Measurements from ENCODE around the gene PRUNE2.
"Not testable (repeated sequence)": the region's sequence is repeated elsewhere in the genome, so short reads cannot be mapped to it uniquely, and the experiment has no call there.

Gene PRUNE2

DNA sequence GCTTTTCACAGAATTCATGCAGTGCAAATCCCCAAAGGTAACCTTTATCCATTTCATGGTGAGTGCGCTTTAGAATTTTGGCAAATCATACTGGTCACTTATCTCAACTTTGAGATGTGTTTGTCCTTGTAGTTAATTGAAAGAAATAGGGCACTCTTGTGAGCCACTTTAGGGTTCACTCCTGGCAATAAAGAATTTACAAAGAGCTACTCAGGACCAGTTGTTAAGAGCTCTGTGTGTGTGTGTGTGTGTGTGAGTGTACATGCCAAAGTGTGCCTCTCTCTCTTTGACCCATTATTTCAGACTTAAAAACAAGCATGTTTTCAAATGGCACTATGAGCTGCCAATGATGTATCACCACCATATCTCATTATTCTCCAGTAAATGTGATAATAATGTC, 120.4 kb downstream of the PRUNE2 start:
- no peak for DNase-seq

GRCh38 chr9:76784881-76785280, 121.0 kb downstream of the PRUNE2 start:
- no peak for DNase-seq

DNA sequence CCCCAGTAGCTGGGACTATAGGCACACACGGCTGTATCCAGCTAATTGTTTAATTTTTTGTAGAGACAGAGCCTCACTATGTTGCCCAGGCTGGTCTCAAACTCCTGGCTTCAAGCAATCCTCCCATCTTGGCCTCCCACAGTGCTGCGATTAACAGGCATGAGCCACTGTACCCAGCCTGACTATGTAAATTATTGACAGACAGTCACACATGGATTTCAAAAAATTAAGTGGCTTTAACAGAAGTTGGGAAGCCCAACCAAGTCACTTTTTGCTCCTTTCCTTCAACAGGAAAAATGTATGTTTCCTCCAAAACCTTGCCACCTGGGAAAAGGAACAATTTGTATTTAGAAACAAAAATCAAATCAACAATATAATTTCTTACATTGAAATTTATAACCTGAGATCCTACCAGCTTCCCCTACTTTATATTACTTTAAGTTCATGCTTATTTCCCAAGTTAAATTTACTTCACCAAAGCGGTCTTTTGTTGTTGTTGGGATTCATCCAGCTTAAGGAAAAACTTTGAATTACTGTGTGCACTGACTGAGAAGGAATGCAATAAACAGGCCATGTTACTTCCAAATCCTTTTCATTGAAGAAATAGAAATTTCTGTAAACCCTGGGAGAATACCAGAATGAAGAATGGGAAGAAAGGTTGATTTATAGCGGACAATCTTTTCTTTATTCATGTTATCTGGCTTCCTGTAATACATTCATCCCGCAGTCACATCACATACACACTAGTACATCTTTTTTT, 133.0 kb downstream of the PRUNE2 start:
- DNase-seq: no peak

- DNase-seq: no peak
Observed at GRCh38 chr9:76766126-76766525, 139.8 kb downstream of the PRUNE2 start.

GRCh38 chr9:76764138-76764537, 141.8 kb downstream of the PRUNE2 start, which contains the start of gene PCA3:
Gene PCA3 (plus strand): TSS chr9:76764438.
- no peak for DNase-seq

DNA sequence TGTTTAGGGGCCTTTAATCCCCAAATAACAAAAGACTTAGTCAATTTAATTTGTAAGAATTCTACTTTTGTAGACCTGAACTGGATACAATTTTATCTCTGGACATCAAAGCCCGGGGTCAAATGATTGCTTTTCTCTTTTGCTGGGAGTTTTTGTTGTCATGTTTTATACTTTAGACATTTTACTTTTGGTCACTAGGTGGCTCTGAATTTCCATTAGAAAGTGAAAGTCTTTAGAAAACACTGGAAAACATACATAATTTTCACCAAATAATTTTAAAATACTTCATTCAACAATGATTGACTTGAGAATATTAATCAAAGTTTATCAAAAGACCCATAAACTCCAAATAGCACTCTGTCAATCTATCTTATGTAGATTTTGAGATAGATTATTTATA, 144.5 kb downstream of the PRUNE2 start:
- peak in 1 of 2 experiments; percentile 19 for DNase-seq

DNA sequence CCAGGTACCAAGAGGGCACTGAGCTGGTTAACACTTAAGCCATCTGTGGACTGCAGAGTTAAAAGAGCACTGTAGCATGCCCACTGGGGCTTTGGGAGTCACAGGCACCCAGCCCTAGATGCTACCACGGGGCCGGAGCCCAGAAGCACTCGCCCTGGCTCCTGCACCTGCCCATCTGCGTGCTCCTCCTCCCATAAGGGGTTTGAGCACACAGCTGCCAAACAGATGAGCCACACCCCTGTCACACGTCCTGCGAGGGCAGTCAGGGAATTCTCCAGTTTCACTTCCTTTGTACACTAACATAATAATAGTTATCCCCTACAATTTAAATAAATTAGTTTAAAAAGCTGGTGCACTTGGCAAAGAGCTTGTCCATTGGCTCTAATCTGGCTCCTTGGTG, 146.2 kb downstream of the PRUNE2 start:
- no peak for DNase-seq

GRCh38 chr9:76758476-76758875, 147.4 kb downstream of the PRUNE2 start:
- no peak for DNase-seq

DNA sequence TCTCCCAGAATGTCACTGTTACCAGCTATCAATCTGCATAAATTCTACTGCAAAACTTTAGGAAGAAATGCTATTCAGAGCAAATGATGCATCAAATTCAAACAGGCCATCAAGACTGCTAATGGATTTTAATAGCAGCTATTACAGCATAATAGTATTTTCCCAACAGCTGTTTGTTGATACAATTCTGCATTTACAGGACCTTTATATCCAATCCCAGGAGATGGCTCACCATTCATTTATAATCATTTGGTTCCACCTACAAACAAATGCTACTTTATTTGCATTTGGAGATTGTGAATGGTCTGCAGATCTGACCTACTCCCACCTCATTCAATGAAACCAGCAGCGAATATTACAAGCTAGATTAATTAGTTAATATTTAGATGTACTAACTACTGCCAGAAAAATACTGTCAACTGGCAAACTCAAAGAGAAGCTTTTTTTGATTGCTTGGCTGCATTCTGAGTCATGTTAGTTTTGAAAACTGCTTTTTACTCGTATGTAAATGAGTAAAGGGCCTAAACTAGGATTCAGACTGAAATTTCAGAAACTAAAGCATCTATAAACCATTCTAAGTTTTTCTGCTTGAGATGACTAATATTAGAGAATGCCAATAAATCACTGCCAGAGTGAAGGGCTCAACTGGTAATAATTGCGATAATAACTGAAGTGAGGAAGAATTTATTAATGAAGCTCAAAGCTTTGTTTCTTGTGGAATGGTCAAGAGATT, 148.8 kb downstream of the PRUNE2 start:
- DNase-seq: no peak

DNA sequence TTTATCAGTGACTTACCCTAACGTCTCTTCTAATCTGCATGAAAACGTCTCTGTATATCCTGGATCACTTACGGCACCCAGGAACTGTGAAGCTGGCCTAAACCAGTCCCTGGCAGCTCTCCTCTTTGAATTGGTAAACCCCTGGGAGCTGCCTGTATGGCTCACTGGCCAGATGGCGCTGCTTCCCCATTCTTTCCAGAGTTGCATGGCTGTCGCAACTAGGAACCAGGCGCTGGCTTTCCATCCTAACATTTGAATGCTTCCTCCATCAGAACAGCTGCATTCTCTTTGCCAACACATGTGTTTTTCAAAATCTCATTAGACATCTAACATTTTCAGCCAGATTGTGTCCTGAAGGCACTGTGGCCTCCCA, 149.7 kb downstream of the PRUNE2 start:
- peak; percentile 49 to 55 for DNase-seq

DNA sequence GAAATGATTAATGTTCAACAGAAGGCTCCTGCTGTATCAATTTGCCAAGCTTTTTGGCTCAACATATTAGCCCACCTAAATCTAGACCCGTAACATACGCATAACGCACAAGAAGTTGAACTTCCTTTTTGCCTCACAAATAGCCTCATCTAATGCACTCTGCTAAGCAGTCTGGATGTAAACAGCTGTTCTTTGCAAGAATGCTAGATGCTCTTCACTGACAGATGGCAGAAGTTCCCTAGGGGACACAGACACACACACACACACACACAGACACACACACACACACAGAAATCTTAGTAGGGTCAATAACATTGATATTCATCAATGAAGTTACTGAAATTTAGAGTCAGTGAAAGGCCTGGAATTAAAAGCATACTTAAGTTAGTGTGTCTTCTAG, 154.9 kb downstream of the PRUNE2 start:
- DNase-seq: no peak

GRCh38 chr9:76744336-76744735, 161.6 kb downstream of the PRUNE2 start:
- DNase-seq: no peak

- no peak for DNase-seq
Observed at GRCh38 chr9:76743931-76744330, 162.0 kb downstream of the PRUNE2 start.

DNA sequence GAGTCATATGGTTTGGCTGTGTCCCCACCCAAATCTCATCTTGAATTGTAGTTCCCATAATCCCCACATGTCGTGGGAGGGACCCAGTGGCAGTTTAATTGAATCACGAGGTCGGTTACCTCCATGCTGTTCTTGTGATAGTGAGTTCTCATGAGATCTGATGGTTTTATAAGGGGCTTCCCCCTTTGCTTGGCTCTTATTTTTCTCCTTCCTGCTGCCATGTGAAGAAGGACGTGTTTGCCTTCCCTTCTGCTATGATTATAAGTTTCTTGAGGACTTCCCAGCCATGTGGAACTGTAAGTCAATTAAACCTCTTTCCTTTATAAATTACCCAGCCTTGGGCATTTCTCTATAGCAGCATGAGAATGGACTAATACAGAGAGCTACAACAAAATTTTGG, 163.0 kb downstream of the PRUNE2 start:
- DNase-seq: not testable (repeated sequence)

GRCh38 chr9:76741524-76741923, 164.4 kb downstream of the PRUNE2 start:
- no peak for DNase-seq

DNA sequence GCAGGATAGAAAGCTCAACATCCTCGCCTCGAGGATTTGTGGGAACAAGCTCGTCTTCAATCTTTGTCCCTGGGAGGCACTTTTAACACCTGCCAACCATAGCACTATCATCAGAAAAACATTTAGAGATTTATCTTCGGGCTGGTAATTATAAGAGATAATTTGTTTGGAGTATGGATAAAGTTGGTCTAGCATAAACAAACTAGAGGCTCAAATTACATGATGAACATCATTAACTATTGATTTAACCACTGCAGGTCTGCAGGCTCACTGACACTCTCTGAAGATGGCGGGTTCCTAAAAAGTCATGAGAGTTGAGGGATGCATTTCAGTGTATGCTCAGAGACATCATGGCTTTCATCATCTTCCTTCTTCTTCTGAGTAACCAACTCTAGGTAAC, 167.5 kb downstream of the PRUNE2 start:
- no peak for DNase-seq

- DNase-seq: no peak
Observed at GRCh38 chr9:76737154-76737902, 168.6 kb downstream of the PRUNE2 start.

DNA sequence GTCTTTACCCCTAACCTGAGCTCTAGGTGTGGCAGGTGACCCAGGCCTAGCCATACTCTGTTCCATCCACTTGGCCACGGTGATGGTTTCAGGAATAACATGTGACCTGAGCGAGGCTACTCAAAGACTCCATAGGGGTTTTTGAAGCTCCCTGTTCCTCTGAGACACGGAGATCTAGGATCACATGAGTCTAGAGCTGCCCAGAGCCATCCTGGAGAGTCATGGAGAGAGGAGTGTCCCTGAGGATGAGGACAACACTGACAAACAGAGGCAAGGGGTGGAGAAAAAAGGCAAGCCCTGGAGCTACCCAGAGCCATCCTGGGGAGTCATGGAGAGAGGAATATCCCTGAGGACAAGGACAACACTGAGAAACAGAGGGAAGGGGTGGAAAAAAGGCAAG, 171.2 kb downstream of the PRUNE2 start:
- no peak for DNase-seq

- DNase-seq: no peak
Observed at GRCh38 chr9:76733096-76733495, 172.8 kb downstream of the PRUNE2 start.

DNA sequence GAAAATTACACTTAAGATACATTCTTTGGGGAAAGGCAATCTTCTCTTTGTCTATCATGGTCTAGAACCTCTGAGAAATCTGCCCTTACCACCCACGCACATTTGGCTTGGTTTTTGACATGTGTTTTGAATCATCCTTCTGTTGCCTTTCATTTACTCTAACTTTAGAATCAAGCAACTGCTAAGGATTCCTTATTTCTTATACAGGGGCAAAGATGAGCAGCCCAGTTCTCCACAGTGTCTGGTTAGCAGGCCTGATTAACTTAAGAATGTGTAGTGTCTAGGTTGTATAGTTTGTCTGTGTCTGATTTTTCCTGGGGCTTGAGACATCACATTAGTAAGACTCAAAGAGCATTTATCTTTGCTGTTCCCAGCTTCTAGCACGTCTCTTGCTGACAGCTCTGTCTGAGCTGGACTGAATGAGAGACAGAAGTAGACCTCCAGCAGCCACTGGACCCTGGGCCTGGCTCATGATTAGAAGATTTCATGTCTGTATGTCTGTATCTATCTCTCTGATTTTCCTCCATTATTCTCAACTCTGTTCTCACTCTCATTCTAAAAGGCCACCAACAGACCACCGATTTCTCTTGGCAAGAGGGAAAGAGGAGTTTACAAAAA, 173.5 kb downstream of the PRUNE2 start:
- DNase-seq: no peak

- no peak for DNase-seq
Observed at GRCh38 chr9:76730801-76731200, 175.1 kb downstream of the PRUNE2 start.

DNA sequence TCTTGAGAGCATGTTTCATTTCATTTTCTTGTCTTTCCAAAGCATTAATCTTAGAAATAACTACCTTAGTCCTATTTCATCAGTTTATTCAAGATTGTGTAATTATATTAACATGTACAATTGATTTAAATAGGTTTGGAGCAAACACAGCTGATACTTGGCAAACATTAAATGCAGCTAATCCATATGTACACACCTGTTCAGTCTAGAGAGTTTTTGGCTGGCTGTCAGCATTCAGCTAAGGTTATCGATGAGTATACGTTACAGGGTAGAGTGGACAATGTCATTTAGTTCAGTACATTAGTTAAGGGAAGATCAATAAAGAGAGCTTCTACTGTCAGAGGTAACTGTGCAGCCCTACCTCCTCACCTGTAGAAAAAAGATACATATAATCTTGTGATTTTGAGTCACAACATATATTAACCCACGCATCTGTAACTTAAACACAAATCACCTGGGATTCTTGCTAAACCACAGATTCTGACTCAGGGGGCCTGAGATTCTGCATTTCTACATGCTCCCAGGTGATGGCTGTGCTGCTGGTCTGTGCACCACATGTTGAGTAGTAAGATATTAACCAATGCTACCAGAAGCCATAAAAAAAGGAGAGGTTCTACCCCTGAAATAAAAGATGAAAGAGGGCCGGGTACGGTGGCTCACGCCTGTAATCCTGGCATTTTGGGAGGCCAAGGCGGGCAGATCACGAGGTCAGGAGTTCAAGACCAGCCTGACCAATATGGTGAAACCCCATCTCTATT, 175.8 kb downstream of the PRUNE2 start:
- no peak for DNase-seq

DNA sequence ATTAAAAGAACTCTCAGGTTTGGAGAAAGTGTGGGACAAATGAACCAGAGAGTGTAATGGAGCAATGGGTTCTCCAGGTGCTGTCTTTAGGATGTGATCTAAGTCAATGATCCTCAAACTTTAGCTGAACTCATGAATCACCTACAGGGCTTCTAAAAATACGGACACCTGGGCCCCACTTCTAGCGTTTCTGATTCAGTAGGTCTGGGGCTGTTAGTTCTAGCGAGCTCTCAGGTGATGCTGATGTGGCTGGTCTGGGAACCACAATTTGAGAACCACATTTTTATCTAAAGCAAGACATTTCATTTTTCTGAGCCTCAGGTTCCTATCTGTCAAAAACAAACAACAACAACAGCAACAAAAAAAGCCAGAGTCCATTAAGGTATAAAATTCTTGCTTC, 176.8 kb downstream of the PRUNE2 start:
- no peak for DNase-seq
